OCI-LY7 (cell line): ENCODE results near the gene SAP30L. TPM values are rescaled to one million over a fixed set of nuclear protein-coding genes. Genes with fewer than 3 reads are reported as not detected.

Experiments used
- BruUV-seq: library from RNA; stranded (reverse); fragments of 400-500 nt; replicated peaks from 2 replicates; lab custom pipeline; 2021; lab: Mats Ljungman, UMichigan
- CTCF ChIA-PET: fragments of 300-600 bp; sonication (Branson Sonifier 250); formaldehyde crosslinking; loops from one replicate; lab custom pipeline; 2022; ENCODE audit warnings: antibody characterized with exemption; ENCODE audit not compliant: unreplicated experiment; lab: Charles Lee
- POLR2A ChIA-PET: fragments of 300-600 bp; sonication (Branson Sonifier 250); formaldehyde crosslinking; loops from one replicate; lab custom pipeline; 2022; ENCODE audit warnings: antibody characterized with exemption; lab: Charles Lee
- DNase-seq: peaks from one replicate; pipeline ENCODE4 v3.0.0-alpha.2; 2015; ENCODE audit warnings: low spot score
- H2AFZ ChIP-seq: fragments of 200-600 bp; sonication (generic), shearing (Covaris generic); 2 replicates; pipeline ENCODE4 v1.6.1; 2014; ENCODE audit warnings: mild to moderate bottlenecking, antibody characterized with exemption, low read length, moderate library complexity
- H3K27ac ChIP-seq: fragments of 200-600 bp; sonication (generic); 2 replicates; pipeline ENCODE4 v1.5.1; 2014; ENCODE audit warnings: mixed run types, low read depth, mild to moderate bottlenecking, moderate library complexity, low read length, inconsistent platforms; ENCODE audit not compliant: poor library complexity, severe bottlenecking
- H3K36me3 ChIP-seq: fragments of 200-600 bp; sonication (generic); 2 replicates; pipeline ENCODE4 v1.6.1; 2014; ENCODE audit warnings: mild to moderate bottlenecking, antibody characterized with exemption, low read length, moderate library complexity, mixed read lengths; ENCODE audit not compliant: insufficient read depth
- H3K4me1 ChIP-seq: fragments of 200-600 bp; sonication (generic); 2 replicates; pipeline ENCODE4 v1.5.1; 2014; ENCODE audit warnings: mild to moderate bottlenecking, low read length; ENCODE audit not compliant: insufficient read depth, poor library complexity, severe bottlenecking
- H3K4me2 ChIP-seq: fragments of 200-600 bp; sonication (generic); 2 replicates; pipeline ENCODE4 v1.6.1; 2014; ENCODE audit warnings: mild to moderate bottlenecking, low read length
- H3K4me3 ChIP-seq: fragments of 200-600 bp; sonication (generic); 2 replicates; pipeline ENCODE4 v1.5.1; 2014; ENCODE audit warnings: mild to moderate bottlenecking, low read depth, low read length; ENCODE audit not compliant: poor library complexity, severe bottlenecking
- H3K79me2 ChIP-seq: fragments of 200-600 bp; sonication (generic); 2 replicates; pipeline ENCODE4 v1.6.1; 2016; ENCODE audit warnings: low read depth, mild to moderate bottlenecking, low read length, moderate library complexity, mixed read lengths; ENCODE audit not compliant: insufficient read depth
- H3K9me2 ChIP-seq: fragments of 200-600 bp; sonication (generic); 2 replicates; pipeline ENCODE4 v1.6.1; 2016; ENCODE audit warnings: mild to moderate bottlenecking, low read length, mixed read lengths; ENCODE audit not compliant: insufficient read depth
- H3K9me3 ChIP-seq: fragments of 200-600 bp; sonication (generic); 2 replicates; pipeline ENCODE4 v1.6.1; 2014; ENCODE audit warnings: mild to moderate bottlenecking, mixed run types, low read length, mixed read lengths
- H4K20me1 ChIP-seq: fragments of 200-600 bp; sonication (generic); 2 replicates; pipeline ENCODE4 v1.6.1; 2014; ENCODE audit warnings: mild to moderate bottlenecking, antibody characterized with exemption, low read length, moderate library complexity, mixed read lengths; ENCODE audit not compliant: insufficient read depth
- EZH2phosphoT487 ChIP-seq: fragments of 200-600 bp; sonication (generic); IDR thresholded peaks from 2 replicates; pipeline ENCODE4 v1.6.1; 2018; ENCODE audit warnings: low read depth, borderline replicate concordance, mild to moderate bottlenecking, mixed run types, antibody characterized with exemption, low read length, moderate library complexity, mixed read lengths
- intact Hi-C: fragments of 100-400 bp; cut with micrococcal nuclease; formaldehyde crosslinking; loops from one replicate; pipeline ENCODE4 v1.10.0; 2022; ENCODE audit not compliant: unreplicated experiment
- total RNA-seq, 2 experiments: library from RNA; depleted of rRNA in 1 of 2; stranded (reverse); fragments of >200 nt in 1 of 2; shearing (Covaris generic) in 1 of 2; gene quantifications; 2 replicates each; pipeline ENCODE4 v1.2.3, GENCODE V29; 2014 to 2022
- TF ChIP-seq, protein P1 (sequence below): fragments of 200-600 bp; sonication (generic); conservative IDR thresholded peaks from 2 replicates; pipeline ENCODE4 v1.5.1; 2014; ENCODE audit warnings: mild to moderate bottlenecking, antibody characterized with exemption, low read length, moderate library complexity, mixed read lengths

The SAP30L gene
- total RNA-seq, 2 experiments from 2014 or later = 37.5 to 38.7 TPM

DNA sequence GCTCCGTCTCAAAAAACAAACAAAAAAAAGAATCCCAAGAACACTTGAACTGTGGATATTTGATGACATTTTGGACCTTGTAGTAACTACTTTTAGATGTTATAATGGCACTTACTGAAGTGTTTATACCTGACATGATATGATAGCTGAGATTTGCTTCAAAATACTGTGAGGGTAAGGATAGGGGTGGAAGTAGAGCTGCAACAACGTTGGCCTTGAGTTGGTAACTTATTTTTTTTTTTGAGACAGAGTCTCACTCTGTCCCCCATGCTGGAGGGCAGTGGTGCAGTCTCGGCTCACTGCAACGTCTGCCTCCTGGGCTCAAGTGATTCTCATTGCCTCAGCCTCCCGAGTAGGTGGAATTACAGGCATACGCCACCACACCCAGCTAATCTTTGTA, 30.7 kb upstream of the SAP30L start:
- no peaks in the 10 kb centered on the region for H3K9me2 ChIP-seq
- no peaks in the 10 kb centered on the region for H3K36me3 ChIP-seq
- no peak overlapping the region for H2AFZ ChIP-seq
- peaks cover 7% of the 10 kb centered on the region for H3K4me1 ChIP-seq
- intact Hi-C loops = no loop called here
- TF ChIP-seq, protein P1, sequence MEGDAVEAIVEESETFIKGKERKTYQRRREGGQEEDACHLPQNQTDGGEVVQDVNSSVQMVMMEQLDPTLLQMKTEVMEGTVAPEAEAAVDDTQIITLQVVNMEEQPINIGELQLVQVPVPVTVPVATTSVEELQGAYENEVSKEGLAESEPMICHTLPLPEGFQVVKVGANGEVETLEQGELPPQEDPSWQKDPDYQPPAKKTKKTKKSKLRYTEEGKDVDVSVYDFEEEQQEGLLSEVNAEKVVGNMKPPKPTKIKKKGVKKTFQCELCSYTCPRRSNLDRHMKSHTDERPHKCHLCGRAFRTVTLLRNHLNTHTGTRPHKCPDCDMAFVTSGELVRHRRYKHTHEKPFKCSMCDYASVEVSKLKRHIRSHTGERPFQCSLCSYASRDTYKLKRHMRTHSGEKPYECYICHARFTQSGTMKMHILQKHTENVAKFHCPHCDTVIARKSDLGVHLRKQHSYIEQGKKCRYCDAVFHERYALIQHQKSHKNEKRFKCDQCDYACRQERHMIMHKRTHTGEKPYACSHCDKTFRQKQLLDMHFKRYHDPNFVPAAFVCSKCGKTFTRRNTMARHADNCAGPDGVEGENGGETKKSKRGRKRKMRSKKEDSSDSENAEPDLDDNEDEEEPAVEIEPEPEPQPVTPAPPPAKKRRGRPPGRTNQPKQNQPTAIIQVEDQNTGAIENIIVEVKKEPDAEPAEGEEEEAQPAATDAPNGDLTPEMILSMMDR = no peak
- no peak for TF ChIP-seq EZH2phosphoT487
- H3K27ac ChIP-seq = no peak overlapping the region
- H3K79me2 ChIP-seq = no peaks in the 10 kb centered on the region
- no TSS peak for BruUV-seq
- DNase-seq = no peak
- POLR2A ChIA-PET = interaction anchor here (0.5 to 0.8 kb wide), 5 partner anchors 12 to 423 kb away, joined by 3 read pairs; no protein-coding TSS in a partner anchor
- H3K4me2 ChIP-seq = no peak overlapping the region
- H3K9me3 ChIP-seq = no peaks in the 10 kb centered on the region
- CTCF ChIA-PET = interaction anchor here (0.6 kb wide), 1 partner anchor 73 kb away, joined by 3 read pairs; no protein-coding TSS in a partner anchor
- no peaks in the 10 kb centered on the region for H4K20me1 ChIP-seq
- H3K4me3 ChIP-seq = no peak overlapping the region

DNA sequence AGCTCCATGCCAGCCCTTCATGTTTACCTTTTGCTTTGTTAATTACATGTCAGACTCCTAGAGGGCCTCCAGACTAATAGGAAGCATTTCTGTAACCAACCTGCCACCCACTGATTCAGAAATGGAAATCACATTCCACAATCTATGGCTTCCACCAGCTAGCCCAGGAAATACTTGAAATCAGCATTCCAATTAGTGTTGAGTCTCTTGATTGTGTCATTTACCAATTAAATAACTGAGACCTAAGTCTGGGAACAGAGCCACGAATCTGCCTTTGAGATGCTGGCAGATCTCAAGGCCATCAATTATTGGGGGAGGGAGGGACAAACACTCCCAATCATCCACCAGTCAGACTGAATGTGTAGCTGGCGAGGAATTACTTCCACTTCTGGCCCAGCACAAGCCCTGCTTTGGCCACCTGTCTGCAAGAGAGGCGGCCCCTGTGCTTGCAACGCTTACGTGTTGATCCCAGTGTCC, 27.4 kb upstream of the SAP30L start:
- CTCF ChIA-PET = no interaction called here
- intact Hi-C loops = no loop called here
- no TSS peak for BruUV-seq

DNA sequence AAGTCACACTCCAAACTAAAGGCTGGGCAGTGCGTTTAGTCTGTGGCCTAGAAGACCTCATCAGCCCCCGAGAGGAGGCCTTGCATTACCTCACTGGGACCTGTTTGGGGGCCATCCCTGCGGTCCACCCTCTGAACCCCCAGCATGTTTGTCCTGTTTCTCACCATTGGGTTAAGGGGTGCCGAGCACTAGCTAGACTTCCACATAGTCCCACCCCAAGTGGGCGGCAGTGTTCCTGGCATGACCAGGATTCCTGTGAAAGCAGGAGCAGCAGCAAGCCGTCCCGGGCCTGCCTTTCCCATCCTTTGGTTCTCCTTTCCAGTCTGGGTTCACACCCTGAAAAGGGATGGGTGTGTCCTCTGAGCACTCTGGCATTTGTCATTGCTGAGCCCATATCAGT, 26.6 kb upstream of the SAP30L start:
- POLR2A ChIA-PET = no interaction called here

More for the DNA sequence above, 27.4 kb upstream of the SAP30L start:
- H4K20me1 ChIP-seq = no peaks in the 10 kb centered on the region
- no peak overlapping the region for H3K27ac ChIP-seq
- H3K9me2 ChIP-seq = no peaks in the 10 kb centered on the region
- no peak overlapping the region for H3K4me2 ChIP-seq
- no peak for DNase-seq
- H3K4me3 ChIP-seq = no peak overlapping the region
- POLR2A ChIA-PET = interaction anchor here (0.7 kb wide), 1 partner anchor 443 kb away, joined by 3 read pairs; no protein-coding TSS in a partner anchor
- no peaks in the 10 kb centered on the region for H3K36me3 ChIP-seq
- H2AFZ ChIP-seq = no peak overlapping the region
- H3K9me3 ChIP-seq = peaks cover 7% of the 10 kb centered on the region; the same call in 1 of the 2 replicates
- H3K4me1 ChIP-seq = peaks cover 7% of the 10 kb centered on the region
- TF ChIP-seq, protein P1 = no peak
- TF ChIP-seq EZH2phosphoT487 = no peak
- no peaks in the 10 kb centered on the region for H3K79me2 ChIP-seq

More for the DNA sequence above, 26.6 kb upstream of the SAP30L start:
- H3K79me2 ChIP-seq = no peaks in the 10 kb centered on the region
- BruUV-seq = no TSS peak
- peaks cover 13% of the 10 kb centered on the region; the same call in 1 of the 2 replicates for H3K9me3 ChIP-seq
- intact Hi-C loops = no loop called here
- CTCF ChIA-PET = no interaction called here
- H2AFZ ChIP-seq = no peak overlapping the region
- no peaks in the 10 kb centered on the region for H4K20me1 ChIP-seq
- DNase-seq = no peak
- H3K4me1 ChIP-seq = peaks cover 7% of the 10 kb centered on the region
- H3K9me2 ChIP-seq = no peaks in the 10 kb centered on the region
- TF ChIP-seq, protein P1 = no peak
- TF ChIP-seq EZH2phosphoT487 = no peak
- H3K36me3 ChIP-seq = no peaks in the 10 kb centered on the region
- no peak overlapping the region for H3K4me3 ChIP-seq
- H3K4me2 ChIP-seq = no peak overlapping the region
- H3K27ac ChIP-seq = no peak overlapping the region
